Transverse colon (tissue), 4 donors: ENCODE measurements around the gene CEMP1. TPM values are rescaled to one million over a fixed set of nuclear protein-coding genes. Genes with fewer than 3 reads are reported as not detected.

Experiments
- DNase-seq: peaks from one replicate; pipeline ENCODE4 v3.0.0-alpha.2; 2019
- H3K27ac ChIP-seq, 4 donors: fragments of 200-600 bp; sonication (generic); 2 replicates each; pipeline ENCODE4 v1.5.1; 2016 to 2018; ENCODE audit warnings: inconsistent platforms in 4 of 4
- H3K27me3 ChIP-seq: fragments of 200-600 bp; sonication (generic); 2 replicates; pipeline ENCODE4 v1.5.1; 2017; ENCODE audit warnings: inconsistent platforms
- H3K36me3 ChIP-seq, 4 donors: fragments of 200-600 bp; sonication (generic); 2 replicates each; pipeline ENCODE4 v1.5.1; 2017 to 2019; ENCODE audit warnings: inconsistent platforms in 4 of 4
- H3K4me1 ChIP-seq, 4 donors: fragments of 200-600 bp; sonication (generic); 2 replicates each; pipeline ENCODE4 v1.5.1; 2017 to 2020; ENCODE audit warnings: inconsistent platforms in 4 of 4
- H3K4me3 ChIP-seq, 4 donors: fragments of 200-600 bp; sonication (generic); 1 replicate in 1 of 4; 2 replicates in 3 of 4; pipeline versions ENCODE4 v1.5.1 to v1.6.1; 2017 to 2019; ENCODE audit warnings: inconsistent platforms in 4 of 4
- H3K9me3 ChIP-seq, 2 donors: fragments of 200-600 bp; sonication (generic); 2 replicates each; pipeline ENCODE4 v1.5.1; 2017 to 2019; ENCODE audit warnings: inconsistent platforms in 2 of 2
- CTCF ChIP-seq, 5 experiments: fragments of 200-600 bp in 3 of 5; fragments of 450-650 bp in 2 of 5; sonication (generic) in 3 of 5; IDR thresholded peaks; 1 replicate in 2 of 5; 2 replicates in 3 of 5; pipeline ENCODE4 v1.5.1; 2016 to 2017; ENCODE audit warnings: antibody characterized with exemption in 5 of 5, inconsistent platforms in 3 of 5, mild to moderate bottlenecking in 2 of 5, moderate library complexity in 1 of 5
- EP300 ChIP-seq: sonication (generic); formaldehyde crosslinking; IDR thresholded peaks from one replicate; pipeline ENCODE4 v1.6.1; 2017; ENCODE audit warnings: antibody characterized with exemption, low read depth
- POLR2A ChIP-seq: fragments of 450-650 bp; IDR thresholded peaks from one replicate; pipeline ENCODE4 v1.6.1; 2016; ENCODE audit warnings: antibody characterized with exemption, mild to moderate bottlenecking, moderate library complexity
- POLR2AphosphoS5 ChIP-seq, 3 donors: sonication (generic); formaldehyde crosslinking; IDR thresholded peaks; one replicate each; pipeline ENCODE4 v1.6.1; 2016; ENCODE audit warnings: antibody characterized with exemption in 3 of 3
- WGBS, 2 donors: methylation state at CpG; one replicate each; pipeline ENCODE4 v1.1.5; 2018; ENCODE audit warnings: low coverage in 1 of 2; 5-methylcytosine and 5-hydroxymethylcytosine counted together
- in situ Hi-C, 4 donors: fragments of 200-750 bp; cut with MboI; loops; one replicate each; pipeline versions ENCODE4 v1.15.0 to v1.15.1; 2017; ENCODE audit warnings: low sequenced_read_pairs in 3 of 4, low pct_ligation_motif_present in 1 of 4, low pct_unique_long_range_greater_than_20kb in 1 of 4
- intact Hi-C: fragments of 100-400 bp; cut with DNase I; formaldehyde crosslinking; loops from one replicate; pipeline ENCODE4 v1.15.1; 2023; ENCODE audit warnings: low total_unique reads
- total RNA-seq, 4 donors: library from RNA; depleted of rRNA; stranded (reverse); fragments of >200 nt; gene quantifications; one replicate each; pipeline ENCODE4 v1.1.0, GENCODE V29; 2016

The CEMP1 gene
- total RNA-seq, 4 donors from 2014 or later, result 1.9 to 3.1 TPM; not detected in 2

DNA sequence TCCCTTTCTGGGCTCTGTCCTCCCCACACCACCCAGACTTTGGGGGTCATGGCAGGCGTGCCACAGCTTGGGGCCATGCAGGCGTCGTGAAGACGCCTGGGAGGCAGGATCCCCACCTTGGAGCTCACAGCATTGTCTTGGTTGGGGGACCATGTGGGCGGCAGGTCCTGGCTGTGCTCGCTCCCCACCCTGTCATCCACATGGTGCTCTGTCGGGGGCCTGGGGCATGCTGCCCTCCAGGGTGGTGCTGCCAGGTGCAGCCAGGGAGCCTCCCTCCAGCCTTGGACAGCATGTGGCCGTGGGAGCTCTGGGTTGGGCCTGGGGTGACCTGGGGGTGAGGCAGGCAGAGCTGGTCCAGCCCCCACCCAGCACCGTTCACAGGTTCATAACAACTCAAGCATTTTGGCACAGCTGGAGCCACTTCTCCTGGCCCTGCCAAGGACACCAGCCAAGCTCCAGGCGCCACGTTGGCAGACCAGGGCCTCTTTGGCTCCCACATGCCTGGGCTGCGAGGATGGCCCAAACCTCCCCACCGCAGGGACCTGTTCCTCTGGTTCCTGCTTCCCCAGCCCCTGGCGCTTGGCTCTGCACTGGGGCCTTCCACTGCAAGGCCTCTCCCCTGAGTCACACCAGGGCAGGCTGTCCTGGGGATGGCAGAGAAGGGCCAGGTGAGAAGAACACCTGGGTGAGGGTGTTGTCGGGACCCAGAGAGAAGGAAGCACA is 32.5 kb downstream of the CEMP1 start:
- in situ Hi-C loops, result loop anchor here (10.0 to 25.0 kb wide), 4 partner anchors 64 to 336 kb away; partner anchors contain the start of genes ABCA3 (in 2 of the 4), CASKIN1 (in 1 of the 4) and TRAF7 (in 1 of the 4)
- peaks cover 6 to 31% (median 11%) of the 10 kb centered on the region in 4 donors for H3K4me1 ChIP-seq

GRCh38 chr16:2497695-2498484 is 33.3 kb downstream of the CEMP1 start:
- TF ChIP-seq EP300 (no peak), POLR2AphosphoS5 (IDR thresholded peaks at IDR 0.05) (no peak), POLR2A (no peak), CTCF (IDR thresholded peaks at IDR 0.05) (no peak)
- in situ Hi-C loops, result loop anchor here (10.0 to 25.0 kb wide), 4 partner anchors 63 to 336 kb away; partner anchors contain the start of genes ABCA3 (in 2 of the 4), CASKIN1 (in 1 of the 4) and TRAF7 (in 1 of the 4)
- Histone ChIP-seq H3K9me3 (no peaks in the 10 kb centered on the region), H3K27ac (no peak overlapping the region), H3K36me3 (no peaks in the 10 kb centered on the region), H3K4me3 (no peak overlapping the region), H3K27me3 (no peaks in the 10 kb centered on the region), H3K4me1 (peaks cover 6 to 29% (median 11%) of the 10 kb centered on the region in 4 donors)
- intact Hi-C loops, result loop anchor here (5.0 kb wide), 1 partner anchor 156 kb away; the partner anchor contains the start of gene ABCA3
- 71 to 80% methylated on average over 1 to 26 of the region's 26 CpGs for WGBS, 2 donors
- no peak for DNase-seq

More for the DNA sequence above, 32.5 kb downstream of the CEMP1 start:
- H3K36me3 ChIP-seq, result no peaks in the 10 kb centered on the region
- no peak overlapping the region for H3K4me3 ChIP-seq
- 90% methylated on average over 12 of the region's 15 CpGs; no CpG with 5 or more reads in 1 of the 2 donors for WGBS, 2 donors
- H3K27ac ChIP-seq, result no peak overlapping the region
- no peak for TF ChIP-seq CTCF (IDR thresholded peaks at IDR 0.05)
- no peak for TF ChIP-seq POLR2AphosphoS5 (IDR thresholded peaks at IDR 0.05)
- TF ChIP-seq POLR2A, result no peak
- no peak for TF ChIP-seq EP300
- no peaks in the 10 kb centered on the region for H3K27me3 ChIP-seq
- intact Hi-C loops, result loop anchor here (5.0 kb wide), 1 partner anchor 156 kb away; the partner anchor contains the start of gene ABCA3
- H3K9me3 ChIP-seq, result no peaks in the 10 kb centered on the region
- DNase-seq, result no peak

DNA sequence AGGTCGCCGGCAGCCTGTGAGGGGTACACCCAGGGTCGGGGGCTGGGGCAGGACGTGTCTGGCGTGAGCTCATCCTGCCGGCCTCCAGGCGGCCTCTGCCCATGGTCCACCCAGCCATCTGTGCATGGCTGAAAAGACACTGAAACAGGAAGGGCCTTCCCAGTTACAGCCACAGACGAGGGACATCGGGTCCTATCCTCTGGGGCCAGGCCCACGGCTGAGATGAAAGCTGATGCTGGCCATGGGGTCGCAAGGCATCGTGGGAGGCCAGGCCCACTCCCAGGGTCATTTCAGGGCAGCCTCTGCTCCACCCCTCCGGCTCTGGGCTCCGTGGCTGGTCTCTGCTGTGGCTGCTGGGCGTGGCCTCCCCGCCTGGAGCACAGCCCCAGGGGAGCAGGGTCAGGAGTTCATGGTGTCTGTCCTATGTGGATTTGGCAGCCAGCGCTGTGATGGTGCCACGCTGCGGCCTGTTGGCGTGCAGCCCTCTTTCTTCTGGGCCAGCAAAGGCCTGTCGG is 34.0 kb downstream of the CEMP1 start:
- Histone ChIP-seq H3K9me3 (no peaks in the 10 kb centered on the region), H3K36me3 (no peaks in the 10 kb centered on the region), H3K4me1 (peaks cover 6 to 29% (median 11%) of the 10 kb centered on the region in 4 donors), H3K27me3 (no peaks in the 10 kb centered on the region), H3K4me3 (no peak overlapping the region), H3K27ac (no peak overlapping the region)
- 62% methylated on average over 21 of the region's 21 CpGs; no CpG with 5 or more reads in 1 of the 2 donors for WGBS, 2 donors
- DNase-seq, result no peak
- TF ChIP-seq POLR2AphosphoS5 (IDR thresholded peaks at IDR 0.05), result no peak
- TF ChIP-seq POLR2A, result no peak
- TF ChIP-seq EP300, result no peak
- no peak for TF ChIP-seq CTCF (IDR thresholded peaks at IDR 0.05)
- in situ Hi-C loops, result loop anchor here (10.0 to 25.0 kb wide), 4 partner anchors 62 to 335 kb away; partner anchors contain the start of genes ABCA3 (in 2 of the 4), CASKIN1 (in 1 of the 4) and TRAF7 (in 1 of the 4)
- intact Hi-C loops, result loop anchor here (5.0 kb wide), 1 partner anchor 155 kb away; the partner anchor contains the start of gene ABCA3
